A673 (cell line): Measurements from ENCODE around the gene PPP3CB. TPM values are rescaled to one million over a fixed set of nuclear protein-coding genes. Genes with fewer than 3 reads are reported as not detected.

ENCODE experiments used
- BruUV-seq: library from RNA; stranded (reverse); fragments of 400-500 nt; replicated peaks from 2 replicates; lab custom pipeline; 2021; lab: Mats Ljungman, UMichigan
- CTCF ChIA-PET: fragments of 300-600 bp; sonication (Branson Sonifier 250); formaldehyde crosslinking; loops from one replicate; lab custom pipeline; 2022; ENCODE audit warnings: antibody characterized with exemption; lab: Charles Lee
- POLR2A ChIA-PET: fragments of 300-600 bp; sonication (Branson Sonifier 250); formaldehyde crosslinking; loops from one replicate; lab custom pipeline; 2022; ENCODE audit warnings: antibody characterized with exemption; ENCODE audit not compliant: low non-redundant PET; lab: Charles Lee
- DNase-seq: peaks from one replicate; pipeline ENCODE4 v3.0.0-alpha.2; 2015; ENCODE audit warnings: low spot score
- H3K27ac ChIP-seq: fragments of 200-600 bp; sonication (generic); 2 replicates; pipeline ENCODE4 v1.5.1; 2016; ENCODE audit warnings: mixed run types, low read depth, mild to moderate bottlenecking, mixed read lengths, antibody characterized with exemption, low read length; ENCODE audit not compliant: poor library complexity, severe bottlenecking
- H3K27me3 ChIP-seq: fragments of 200-600 bp; sonication (generic); replicated peaks from 2 replicates; pipeline ENCODE4 v1.6.1; 2017; ENCODE audit warnings: mixed run types, low read depth, mild to moderate bottlenecking, mixed read lengths, antibody characterized with exemption, low read length; ENCODE audit not compliant: insufficient read depth, poor library complexity
- H3K36me3 ChIP-seq: fragments of 200-600 bp; sonication (generic); 2 replicates; pipeline ENCODE4 v1.6.1; 2016; ENCODE audit warnings: mixed run types, mild to moderate bottlenecking, mixed read lengths, antibody characterized with exemption, low read length; ENCODE audit not compliant: insufficient read depth, poor library complexity, severe bottlenecking
- H3K4me1 ChIP-seq: fragments of 200-600 bp; sonication (generic); 2 replicates; pipeline ENCODE4 v1.6.1; 2017; ENCODE audit warnings: mixed run types, mild to moderate bottlenecking, mixed read lengths, antibody characterized with exemption, low read length; ENCODE audit not compliant: insufficient read depth, poor library complexity, severe bottlenecking
- H3K4me3 ChIP-seq: fragments of 200-600 bp; sonication (generic); 2 replicates; pipeline ENCODE4 v1.5.1; 2016; ENCODE audit warnings: low read depth, mixed run types, mild to moderate bottlenecking, mixed read lengths, low read length; ENCODE audit not compliant: poor library complexity, severe bottlenecking
- H3K9me3 ChIP-seq: fragments of 200-600 bp; sonication (generic); 2 replicates; pipeline ENCODE4 v1.6.1; 2016; ENCODE audit warnings: mixed run types, low read depth, mild to moderate bottlenecking, mixed read lengths, antibody characterized with exemption, low read length; ENCODE audit not compliant: poor library complexity, severe bottlenecking
- CTCF ChIP-seq: fragments of 300-800, 200-600 bp; sonication (generic); conservative IDR thresholded peaks from 2 replicates; pipeline ENCODE4 v1.5.1; 2017; ENCODE audit warnings: low read depth, mild to moderate bottlenecking, antibody characterized with exemption, low read length, moderate library complexity, mixed read lengths
- EZH2 ChIP-seq: fragments of 200-600 bp; sonication (generic); IDR thresholded peaks from 2 replicates; pipeline ENCODE4 v1.6.1; 2017; ENCODE audit warnings: borderline replicate concordance, low read depth, mild to moderate bottlenecking, mixed read lengths, antibody characterized with exemption, low read length; ENCODE audit not compliant: poor library complexity, severe bottlenecking
- intact Hi-C: fragments of 100-400 bp; cut with micrococcal nuclease; formaldehyde crosslinking; loops from one replicate; pipeline ENCODE4 v1.10.0; 2022; ENCODE audit not compliant: unreplicated experiment
- total RNA-seq: library from RNA; stranded (reverse); gene quantifications from 2 replicates; pipeline ENCODE4 v1.2.3, GENCODE V29; 2021

The PPP3CB gene
- total RNA-seq, 1 experiment from 2014 or later: 60.2 TPM

- H3K9me3 ChIP-seq: no peaks in the 10 kb centered on the region
- no peaks in the 10 kb centered on the region for H3K27me3 ChIP-seq
- DNase-seq: no peak
- POLR2A ChIA-PET: no interaction called here
- intact Hi-C loops: no loop called here
- CTCF ChIA-PET: no interaction called here
- TF ChIP-seq EZH2 (no peak), CTCF (no peak)
- no peaks in the 10 kb centered on the region for H3K4me1 ChIP-seq
- BruUV-seq: no TSS peak
- no peak overlapping the region for H3K4me3 ChIP-seq
- no peaks in the 10 kb centered on the region for H3K36me3 ChIP-seq
- no peak overlapping the region for H3K27ac ChIP-seq
Observed at GRCh38 chr10:73456187-73456890, 39.5 kb downstream of the PPP3CB start.

GRCh38 chr10:73449113-73449512 is 46.7 kb downstream of the PPP3CB start:
- no peaks in the 10 kb centered on the region for H3K27me3 ChIP-seq
- H3K9me3 ChIP-seq: no peaks in the 10 kb centered on the region
- ChIA-PET CTCF (interaction anchor here (0.6 kb wide), 1 partner anchor 632 kb away, joined by 4 read pairs; no protein-coding TSS in a partner anchor), POLR2A (no interaction called here)
- DNase-seq: no peak
- no peaks in the 10 kb centered on the region for H3K36me3 ChIP-seq
- H3K27ac ChIP-seq: no peak overlapping the region
- TF ChIP-seq EZH2 (no peak), CTCF (no peak)
- no peak overlapping the region for H3K4me3 ChIP-seq
- intact Hi-C loops: no loop called here
- H3K4me1 ChIP-seq: no peaks in the 10 kb centered on the region
- no TSS peak for BruUV-seq

- no peak for TF ChIP-seq EZH2
- no peak for TF ChIP-seq CTCF
- BruUV-seq: no TSS peak
- H3K27me3 ChIP-seq: no peaks in the 10 kb centered on the region
- H3K4me3 ChIP-seq: no peak overlapping the region
- POLR2A ChIA-PET: interaction anchor here (0.7 kb wide), 1 partner anchor 1095 kb away, joined by 4 read pairs; no protein-coding TSS in a partner anchor
- intact Hi-C loops: no loop called here
- H3K36me3 ChIP-seq: no peaks in the 10 kb centered on the region
- DNase-seq: no peak
- H3K27ac ChIP-seq: no peak overlapping the region
- CTCF ChIA-PET: no interaction called here
- H3K9me3 ChIP-seq: no peaks in the 10 kb centered on the region
- H3K4me1 ChIP-seq: no peaks in the 10 kb centered on the region
Observed at GRCh38 chr10:73448384-73448783, 47.4 kb downstream of the PPP3CB start.
